ENCODE data around the gene EXOC7. TPM values are rescaled to one million over a fixed set of nuclear protein-coding genes. Genes with fewer than 3 reads are reported as not detected.
A peak's percentile ranks its signal among the peaks of the same experiment; 100 is the strongest.

The EXOC7 gene
- total RNA-seq, 3 donors from 2014 or later = 91.0 to 145 (median 142) TPM

- DNase-seq (peak in 1 of 3 donors; percentile 30), ATAC-seq (peak; percentile 39)
- intact Hi-C loops (cut with DNase I, micrococcal nuclease) = no loop called here
- TF ChIP-seq CTCF (IDR thresholded peaks at IDR 0.05) = no peak
- Histone ChIP-seq H3K36me3 (ENCODE audit: low read depth) (no peaks in the 10 kb centered on the region), H3K9me3 (no peaks in the 10 kb centered on the region), H3K4me3 (no peak overlapping the region), H3K4me1 (ENCODE audit: low read depth) (peaks cover 8% of the 10 kb centered on the region)
Measured at GRCh38 chr17:76145231-76146052, 41.9 kb upstream of the EXOC7 start.

GRCh38 chr17:76142585-76143041 lies 39.0 kb upstream of the EXOC7 start:
- no peak for ATAC-seq
- Histone ChIP-seq H3K4me1 (ENCODE audit: low read depth) (peaks cover 13% of the 10 kb centered on the region), H3K4me3 (no peak overlapping the region), H3K36me3 (ENCODE audit: low read depth) (no peaks in the 10 kb centered on the region), H3K9me3 (no peaks in the 10 kb centered on the region)
- DNase-seq = no peak
- TF ChIP-seq CTCF (IDR thresholded peaks at IDR 0.05) = no peak
- intact Hi-C loops (cut with DNase I, micrococcal nuclease) = no loop called here

- H3K36me3 ChIP-seq (ENCODE audit: low read depth) = no peaks in the 10 kb centered on the region
- intact Hi-C loops (cut with DNase I, micrococcal nuclease) = no loop called here
- no peak for ATAC-seq
- TF ChIP-seq CTCF (IDR thresholded peaks at IDR 0.05) = no peak
- H3K9me3 ChIP-seq = no peaks in the 10 kb centered on the region
- no peak for DNase-seq
- no peak overlapping the region for H3K4me3 ChIP-seq
- peaks cover 13% of the 10 kb centered on the region for H3K4me1 ChIP-seq (ENCODE audit: low read depth)
Measured at GRCh38 chr17:76142039-76142584, 38.5 kb upstream of the EXOC7 start.

DNA sequence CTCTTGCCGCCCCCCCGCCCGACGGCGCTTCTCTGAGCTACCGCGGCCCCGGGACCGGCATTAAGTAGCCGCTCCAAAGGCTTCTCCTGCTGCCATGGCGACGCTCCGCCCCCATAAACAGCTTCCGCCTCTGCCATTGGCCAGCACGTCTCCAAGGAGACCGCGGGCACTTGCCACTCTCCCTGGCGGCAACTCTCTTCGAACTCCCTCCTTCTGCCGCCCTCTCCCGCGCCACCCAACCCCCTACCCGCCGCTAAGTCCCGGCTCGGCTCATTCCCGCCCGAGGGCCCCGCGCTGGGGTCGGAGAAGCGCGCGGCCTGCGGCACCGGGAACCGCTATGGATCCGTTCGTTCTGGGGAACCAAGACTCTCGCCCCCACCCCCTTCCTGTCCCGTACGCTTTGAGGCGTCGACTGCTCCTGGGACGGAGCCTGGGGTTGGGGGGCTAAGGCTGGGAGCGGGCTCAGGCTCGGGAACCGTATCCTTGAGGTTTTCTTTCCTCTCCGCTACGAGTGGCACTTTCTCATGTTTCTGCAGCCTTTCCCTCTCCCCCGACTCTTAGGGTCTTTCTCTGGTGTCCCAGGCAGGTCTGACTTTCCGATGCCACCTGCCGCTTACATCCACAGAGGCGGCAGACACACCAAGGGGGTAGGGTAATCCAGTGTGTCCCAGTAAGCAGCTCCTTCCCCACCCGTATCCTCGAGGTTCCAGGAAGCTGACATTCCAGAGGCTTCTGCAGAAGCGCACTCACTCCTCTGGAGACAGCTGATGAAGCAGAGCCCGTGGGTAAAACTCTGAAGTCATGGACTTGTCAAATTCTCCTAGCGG lies 37.8 kb upstream of the EXOC7 start, which contains the start of gene FOXJ1:
Gene FOXJ1 (minus strand): TSS at position 34 of the 827 bp plus-strand sequence. CDS start 850 bp downstream, outside the sequence.
- Histone ChIP-seq H3K4me3 (no peak within 1 kb of the TSS), H3K4me1 (ENCODE audit: low read depth) (peaks cover 13% of the 10 kb centered on the region), H3K36me3 (ENCODE audit: low read depth) (no peaks in the 10 kb centered on the region), H3K9me3 (no peaks in the 10 kb centered on the region)
- intact Hi-C loops (cut with DNase I, micrococcal nuclease) = no loop called here
- ATAC-seq = peak; percentile 84
- TF ChIP-seq CTCF (IDR thresholded peaks at IDR 0.05) = no peak
- peak; percentile 93 to 95 (median 93) for DNase-seq

DNA sequence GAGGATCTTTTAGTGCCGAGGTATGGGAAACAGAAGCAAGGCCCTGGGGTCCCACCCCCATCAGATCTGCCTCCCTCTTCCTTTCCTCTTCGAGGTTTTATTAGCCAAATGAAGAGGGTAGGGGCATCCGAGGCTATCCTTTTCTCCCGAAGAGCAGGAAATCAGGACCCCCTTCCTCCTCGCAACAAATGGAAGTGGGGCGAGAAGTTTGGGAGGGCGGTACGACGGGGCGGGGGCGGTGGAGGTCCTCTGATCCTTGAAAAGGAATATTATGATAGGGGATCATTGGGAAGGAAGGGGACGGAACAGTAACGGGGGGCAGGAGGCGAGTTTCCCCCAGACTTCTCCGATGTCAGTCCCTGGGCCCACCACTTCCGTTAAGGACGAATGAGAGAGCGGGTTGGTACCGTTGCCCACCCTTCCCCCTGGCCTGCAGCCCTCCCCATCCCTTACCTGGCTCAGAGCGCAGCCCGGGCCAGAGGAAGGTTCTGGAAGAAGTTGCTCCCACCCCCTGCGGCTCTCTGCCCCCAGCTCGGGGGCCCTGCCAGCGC lies 37.1 kb upstream of the EXOC7 start:
- DNase-seq = no peak
- intact Hi-C loops (cut with DNase I, micrococcal nuclease) = no loop called here
- peaks cover 13% of the 10 kb centered on the region for H3K4me1 ChIP-seq (ENCODE audit: low read depth)
- ATAC-seq = no peak
- no peaks in the 10 kb centered on the region for H3K9me3 ChIP-seq
- no peak for TF ChIP-seq CTCF (IDR thresholded peaks at IDR 0.05)
- H3K4me3 ChIP-seq = no peak overlapping the region
- no peaks in the 10 kb centered on the region for H3K36me3 ChIP-seq (ENCODE audit: low read depth)

Measured in mucosa of descending colon (tissue), 3 donors.